ENCODE measurements around the gene SYF2. TPM values are rescaled to one million over a fixed set of nuclear protein-coding genes. Genes with fewer than 3 reads are reported as not detected.

SYF2 gene
- polyA plus RNA-seq, 3 donors, result 32.0 to 52.9 (median 45.1) TPM

DNA sequence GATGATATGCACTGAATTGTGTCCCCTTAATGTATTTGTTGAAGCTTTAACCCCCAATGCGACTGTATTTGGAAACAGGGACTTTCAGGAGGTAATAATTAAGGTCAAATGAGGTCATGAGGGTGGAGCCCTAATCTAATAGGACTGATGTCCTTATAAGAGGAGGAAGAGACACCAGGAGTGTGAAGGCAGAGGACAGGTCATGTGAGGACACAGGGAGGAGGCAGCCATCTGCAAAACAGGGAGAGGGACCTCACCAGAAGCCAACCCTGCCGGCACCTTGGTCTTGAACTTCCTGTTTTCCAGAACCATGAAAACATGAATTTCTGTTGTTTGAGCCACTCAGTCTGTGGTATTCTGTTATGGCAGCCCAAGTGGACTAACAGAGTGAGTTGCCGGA, 15.3 kb downstream of the SYF2 start:
- peaks cover 0 to 4% (median 3%) of the 10 kb centered on the region in 3 donors for H3K27me3 Mint-ChIP-seq (ENCODE audit: low read depth in 3 of 3)
- no peaks in the 10 kb centered on the region for H3K79me2 ChIP-seq (ENCODE audit: insufficient read depth, low read length)
- 70% methylated on average over 3 of the region's 3 CpGs for WGBS (ENCODE audit: insufficient coverage)
- peaks cover 0 to 4% of the 10 kb centered on the region in 2 donors for H3K4me1 ChIP-seq (ENCODE audit: control insufficient read depth in 1 of 2, insufficient read depth in 2 of 2, low read length in 2 of 2)
- peaks cover 12% of the 10 kb centered on the region for H3K4me1 Mint-ChIP-seq
- H3K27me3 ChIP-seq (ENCODE audit: control insufficient read depth in 2 of 2, insufficient read depth in 2 of 2, low read length in 2 of 2), result no peaks in the 10 kb centered on the region
- peaks cover 19 to 32% of the 10 kb centered on the region in 2 donors for H3K36me3 ChIP-seq (replicated peaks in 1 of 2; ENCODE audit: control insufficient read depth in 1 of 2, insufficient read depth in 2 of 2, low read length in 2 of 2)
- no peak for DNase-seq
- no peaks in the 10 kb centered on the region for H3K9me3 ChIP-seq (replicated peaks in 1 of 2; ENCODE audit: control insufficient read depth in 1 of 2, insufficient read depth in 1 of 2, low read length in 2 of 2)
- H3K36me3 Mint-ChIP-seq, result peaks cover 25 to 29% of the 10 kb centered on the region in 2 donors
- TF ChIP-seq, protein P1, sequence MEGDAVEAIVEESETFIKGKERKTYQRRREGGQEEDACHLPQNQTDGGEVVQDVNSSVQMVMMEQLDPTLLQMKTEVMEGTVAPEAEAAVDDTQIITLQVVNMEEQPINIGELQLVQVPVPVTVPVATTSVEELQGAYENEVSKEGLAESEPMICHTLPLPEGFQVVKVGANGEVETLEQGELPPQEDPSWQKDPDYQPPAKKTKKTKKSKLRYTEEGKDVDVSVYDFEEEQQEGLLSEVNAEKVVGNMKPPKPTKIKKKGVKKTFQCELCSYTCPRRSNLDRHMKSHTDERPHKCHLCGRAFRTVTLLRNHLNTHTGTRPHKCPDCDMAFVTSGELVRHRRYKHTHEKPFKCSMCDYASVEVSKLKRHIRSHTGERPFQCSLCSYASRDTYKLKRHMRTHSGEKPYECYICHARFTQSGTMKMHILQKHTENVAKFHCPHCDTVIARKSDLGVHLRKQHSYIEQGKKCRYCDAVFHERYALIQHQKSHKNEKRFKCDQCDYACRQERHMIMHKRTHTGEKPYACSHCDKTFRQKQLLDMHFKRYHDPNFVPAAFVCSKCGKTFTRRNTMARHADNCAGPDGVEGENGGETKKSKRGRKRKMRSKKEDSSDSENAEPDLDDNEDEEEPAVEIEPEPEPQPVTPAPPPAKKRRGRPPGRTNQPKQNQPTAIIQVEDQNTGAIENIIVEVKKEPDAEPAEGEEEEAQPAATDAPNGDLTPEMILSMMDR (IDR thresholded peaks at IDR 0.05), result no peak
- H3K27ac ChIP-seq (ENCODE audit: low read depth in 1 of 2, low read length in 2 of 2), result no peak overlapping the region
- no peak overlapping the region for H3K4me3 Mint-ChIP-seq
- no peaks in the 10 kb centered on the region for H3K9me3 Mint-ChIP-seq
- intact Hi-C loops (cut with micrococcal nuclease), result no loop called here
- H3K27ac Mint-ChIP-seq, result no peak overlapping the region
- H4K20me1 ChIP-seq (ENCODE audit: insufficient read depth, low read length), result peaks cover 10% of the 10 kb centered on the region
- H3K9ac ChIP-seq (ENCODE audit: insufficient read depth, low read length, poor library complexity, severe bottlenecking), result no peak overlapping the region
- H2AFZ ChIP-seq (ENCODE audit: insufficient read depth, low read depth, low read length, poor library complexity, severe bottlenecking), result no peak overlapping the region
- H3K4me2 ChIP-seq (replicated peaks; ENCODE audit: extremely low read depth, low read length, poor library complexity, severe bottlenecking), result no peak overlapping the region
- no peak overlapping the region for H3K4me3 ChIP-seq (replicated peaks in 1 of 3; ENCODE audit: low read depth in 2 of 3, low read length in 3 of 3)

DNA sequence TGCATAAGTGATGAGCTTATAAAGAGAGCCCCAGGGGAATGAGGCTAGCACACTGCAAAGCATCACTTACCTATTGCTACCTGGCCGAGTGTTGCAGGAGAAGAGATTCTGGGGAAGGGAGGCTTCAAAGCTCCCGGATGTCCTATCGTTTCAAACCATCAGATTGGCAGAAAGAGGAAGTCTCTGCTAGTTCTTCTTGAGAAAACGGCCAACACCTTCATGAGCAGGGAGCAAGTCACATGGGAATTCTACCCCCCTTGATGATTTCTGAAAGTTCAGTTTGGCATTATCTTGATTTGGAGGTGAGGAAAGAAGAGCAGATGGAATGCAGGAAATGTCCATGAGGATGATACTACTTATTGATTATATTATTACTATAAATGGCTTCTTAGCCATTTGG, 16.2 kb downstream of the SYF2 start:
- intact Hi-C loops (cut with micrococcal nuclease), result no loop called here
- Histone ChIP-seq H4K20me1 (ENCODE audit: insufficient read depth, low read length) (peaks cover under 1% of the 10 kb centered on the region), H3K9ac (ENCODE audit: insufficient read depth, low read length, poor library complexity, severe bottlenecking) (no peak overlapping the region), H3K4me1 (ENCODE audit: control insufficient read depth in 1 of 2, insufficient read depth in 2 of 2, low read length in 2 of 2) (peaks cover 0 to 4% of the 10 kb centered on the region in 2 donors), H3K36me3 (replicated peaks in 1 of 2; ENCODE audit: control insufficient read depth in 1 of 2, insufficient read depth in 2 of 2, low read length in 2 of 2) (peaks cover 10 to 23% of the 10 kb centered on the region in 2 donors), H2AFZ (ENCODE audit: insufficient read depth, low read depth, low read length, poor library complexity, severe bottlenecking) (no peak overlapping the region), H3K9me3 (replicated peaks in 1 of 2; ENCODE audit: control insufficient read depth in 1 of 2, insufficient read depth in 1 of 2, low read length in 2 of 2) (no peaks in the 10 kb centered on the region), H3K79me2 (ENCODE audit: insufficient read depth, low read length) (no peaks in the 10 kb centered on the region), H3K27me3 (ENCODE audit: control insufficient read depth in 2 of 2, insufficient read depth in 2 of 2, low read length in 2 of 2) (no peaks in the 10 kb centered on the region), H3K4me2 (replicated peaks; ENCODE audit: extremely low read depth, low read length, poor library complexity, severe bottlenecking) (no peak overlapping the region), H3K4me3 (replicated peaks in 1 of 3; ENCODE audit: low read depth in 2 of 3, low read length in 3 of 3) (no peak overlapping the region), H3K27ac (ENCODE audit: low read depth in 1 of 2, low read length in 2 of 2) (no peak overlapping the region)
- Mint-ChIP-seq H3K27me3 (ENCODE audit: low read depth in 3 of 3) (peaks cover 1 to 6% (median 4%) of the 10 kb centered on the region in 3 donors), H3K9me3 (no peaks in the 10 kb centered on the region), H3K4me1 (peaks cover 12% of the 10 kb centered on the region), H3K4me3 (no peak overlapping the region), H3K27ac (no peak overlapping the region), H3K36me3 (peaks cover 17 to 20% of the 10 kb centered on the region in 2 donors)
- WGBS (ENCODE audit: insufficient coverage), result 0% methylated on average over 1 of the region's 4 CpGs
- TF ChIP-seq, protein P1 (IDR thresholded peaks at IDR 0.05), result no peak
- peak in 1 of 3 donors; percentile 15 for DNase-seq
